HepG2 (cell line): ENCODE data around the gene UBALD1. TPM values are rescaled to one million over a fixed set of nuclear protein-coding genes. Genes with fewer than 3 reads are reported as not detected.

Experiments used
- ATAC-seq: fragments of 200-7000 bp; cut with Tn5 transposase; 3 replicates; pipeline ENCODE4 v1.9.1; 2020; ENCODE audit warnings: mild to moderate bottlenecking, moderate library complexity
- BruUV-seq: library from RNA; stranded (reverse); fragments of 400-500 nt; replicated peaks from 2 replicates; lab custom pipeline; 2021; lab: Mats Ljungman, UMichigan
- CTCF ChIA-PET: fragments of 300-600 bp; formaldehyde crosslinking; extraction: SDS; loops from one replicate; lab custom pipeline; 2021; ENCODE audit warnings: low total read pairs, inconsistent platforms, low intra/inter-chr PET ratio; lab: Yijun Ruan, JAX
- POLR2A ChIA-PET: fragments of 350-600 bp; sonication (Branson Sonifier 250); formaldehyde crosslinking; loops from one replicate; lab custom pipeline; 2020; ENCODE audit warnings: antibody characterized with exemption, inconsistent platforms; lab: Yijun Ruan, JAX
- DNase-seq: peaks from one replicate; pipeline ENCODE4 v3.0.0-alpha.2; 2015; ENCODE audit warnings: low spot score
- FAIRE-seq: peaks from 3 replicates; lab custom pipeline; 2011; peaks lifted over from hg19 to GRCh38; lab: Jason Lieb, UNC
- H2AFZ ChIP-seq: one replicate; pipeline ENCODE4 v1.6.1; 2011; ENCODE audit warnings: low read length, inconsistent platforms
- H3K27ac ChIP-seq: fragments of 300-600 bp; 3 replicates; pipeline ENCODE4 v1.8.0; 2011; ENCODE audit warnings: mixed run types, mild to moderate bottlenecking, mixed read lengths, low read length, inconsistent platforms; ENCODE audit not compliant: insufficient read depth; ENCODE audit errors: extremely low read length
- H3K27me3 ChIP-seq, 2 experiments: fragments of 200-600 bp in 1 of 2; 2 replicates in 1 of 2; 3 replicates in 1 of 2; pipeline versions ENCODE4 v1.6.0 to v1.8.0; 2011; ENCODE audit warnings: low read length in 2 of 2, mild to moderate bottlenecking in 2 of 2, moderate library complexity in 2 of 2, inconsistent platforms in 1 of 2; ENCODE audit not compliant: insufficient read depth in 2 of 2, control insufficient read depth in 1 of 2
- H3K36me3 ChIP-seq, 2 experiments: fragments of 200-600 bp in 1 of 2; replicated peaks in 1 of 2; 2 replicates in 1 of 2; 3 replicates in 1 of 2; pipeline versions ENCODE4 v1.5.1 to v1.8.0; 2011; ENCODE audit warnings: low read length in 2 of 2, inconsistent platforms in 1 of 2; ENCODE audit not compliant: insufficient read depth in 2 of 2, control insufficient read depth in 1 of 2
- H3K4me1 ChIP-seq: 2 replicates; pipeline ENCODE4 v1.5.1; 2012; ENCODE audit warnings: low read length, inconsistent platforms; ENCODE audit not compliant: insufficient read depth
- H3K4me2 ChIP-seq: 2 replicates; pipeline ENCODE4 v1.6.0; 2011; ENCODE audit warnings: low read depth, low read length, inconsistent platforms
- H3K4me3 ChIP-seq, 3 experiments: fragments of 200-600 bp in 1 of 3; sonication (generic), shearing (Covaris generic) in 1 of 3; replicated peaks in 1 of 3; 2 replicates each; pipeline ENCODE4 v1.5.1; 2011 to 2016; ENCODE audit warnings: low read length in 3 of 3, inconsistent platforms in 2 of 3, low read depth in 2 of 3, mild to moderate bottlenecking in 2 of 3, control low read depth in 1 of 3, mixed read lengths in 1 of 3; ENCODE audit not compliant: insufficient read depth in 1 of 3
- H3K79me2 ChIP-seq: one replicate; pipeline ENCODE4 v1.6.1; 2011; ENCODE audit warnings: low read length, inconsistent platforms; ENCODE audit not compliant: insufficient read depth
- H3K9ac ChIP-seq: 2 replicates; pipeline ENCODE4 v1.6.0; 2011; ENCODE audit warnings: mild to moderate bottlenecking, low read depth, low read length, inconsistent platforms; ENCODE audit not compliant: insufficient read depth
- H3K9me3 ChIP-seq: 2 replicates; pipeline ENCODE4 v1.5.1; 2012; ENCODE audit warnings: mild to moderate bottlenecking, low read length
- H4K20me1 ChIP-seq: 2 replicates; pipeline ENCODE4 v1.6.0; 2011; ENCODE audit warnings: inconsistent platforms, mild to moderate bottlenecking, low read length, moderate library complexity; ENCODE audit not compliant: insufficient read depth
- SATB2 ChIP-seq: sonication (generic); formaldehyde crosslinking; IDR thresholded peaks from 2 replicates; pipeline ENCODE4 v1.5.0; 2020; ENCODE audit warnings: missing genetic modification reagents
- SKIL ChIP-seq: sonication (generic); formaldehyde crosslinking; IDR thresholded peaks from 2 replicates; pipeline ENCODE4 v1.8.0; 2022; ENCODE audit warnings: missing genetic modification reagents, mild to moderate bottlenecking, moderate library complexity, borderline replicate concordance
- SOX5 ChIP-seq: IDR thresholded peaks from 2 replicates; pipeline ENCODE4 v1.6.1; 2016; ENCODE audit warnings: borderline replicate concordance
- SP4 ChIP-seq: sonication (generic); formaldehyde crosslinking; IDR thresholded peaks from 2 replicates; pipeline ENCODE4 v1.8.1; 2023; ENCODE audit warnings: mild to moderate bottlenecking, missing genetic modification reagents
- TCF12 ChIP-seq, 2 experiments: fragments of 450-650 bp in 1 of 2; sonication (generic) in 1 of 2; formaldehyde crosslinking in 1 of 2; IDR thresholded peaks; 2 replicates each; pipeline versions ENCODE4 v1.6.1 to v1.8.0; 2017 to 2022; ENCODE audit warnings: antibody characterized with exemption in 1 of 2, mild to moderate bottlenecking in 1 of 2, missing genetic modification reagents in 1 of 2, moderate library complexity in 1 of 2
- YY1 ChIP-seq: IDR thresholded peaks from 2 replicates; pipeline ENCODE4 v1.6.1; 2011; ENCODE audit warnings: low read length, low read depth, moderate library complexity, mild to moderate bottlenecking; ENCODE audit not compliant: insufficient read depth, insufficient replicate concordance
- ZNF121 ChIP-seq: sonication (generic); formaldehyde crosslinking; IDR thresholded peaks from 2 replicates; pipeline ENCODE4 v1.5.0; 2020; ENCODE audit warnings: mild to moderate bottlenecking, missing genetic modification reagents
- ZNF558 ChIP-seq: sonication (generic); formaldehyde crosslinking; IDR thresholded peaks from 2 replicates; pipeline ENCODE4 v1.9.0; 2022; ENCODE audit warnings: mild to moderate bottlenecking, missing genetic modification reagents, borderline replicate concordance
- ZNF652 ChIP-seq: IDR thresholded peaks from 2 replicates; pipeline ENCODE4 v1.6.1; 2016; ENCODE audit warnings: low read depth, borderline replicate concordance
- ZNF775 ChIP-seq: sonication (generic); formaldehyde crosslinking; IDR thresholded peaks from 2 replicates; pipeline ENCODE4 v1.4.0; 2020; ENCODE audit warnings: missing genetic modification reagents, mild to moderate bottlenecking, moderate library complexity, borderline replicate concordance
- WGBS: methylation state at CpG from one replicate; pipeline ENCODE4 v1.1.6; 2017; ENCODE audit warnings: low lambda C conversion rate; 5-methylcytosine and 5-hydroxymethylcytosine counted together
- in situ Hi-C: cut with HindIII; loops from 2 replicates; pipeline ENCODE4 v1.10.0; 2017; ENCODE audit warnings: low pct_unique_long_range_greater_than_20kb; ENCODE audit not compliant: extremely low pct_ligation_motif_present
- intact Hi-C: fragments of 100-400 bp; cut with micrococcal nuclease; formaldehyde crosslinking; loops from one replicate; pipeline ENCODE4 v1.10.0; 2022; ENCODE audit not compliant: unreplicated experiment
- polyA plus RNA-seq, 8 experiments: library from polyadenylated mRNA; depleted of rRNA in 3 of 8; stranded (reverse) in 7 of 8; unstranded in 1 of 8; fragments of >200 nt; fragmentation: Illumina TruSeq in 4 of 8; extraction: Trizol in 4 of 8; gene quantifications; 2 replicates each; pipeline versions ENCODE4 v1.2.1 to v1.2.3, GENCODE V29; 2011 to 2016; ENCODE audit warnings: low read depth in 4 of 8, missing spikeins in 1 of 8, mixed read lengths in 1 of 8; ENCODE audit not compliant: insufficient read depth in 1 of 8
- total RNA-seq, 5 experiments: library from RNA; depleted of rRNA; stranded (reverse); fragments of >200 nt; fragmentation: Illumina TruSeq; extraction: Trizol; gene quantifications; 2 replicates each; pipeline ENCODE4 v1.2.3, GENCODE V29; 2016; ENCODE audit warnings: low read depth in 1 of 5
- TF ChIP-seq, protein P1 (sequence below): sonication (generic); formaldehyde crosslinking; conservative IDR thresholded peaks from 2 replicates; pipeline ENCODE4 v1.4.0; 2020; ENCODE audit warnings: mild to moderate bottlenecking, missing genetic modification reagents, moderate library complexity
- TF ChIP-seq, protein P2 (sequence below): IDR thresholded peaks from 2 replicates; pipeline ENCODE4 v1.6.1; 2016; ENCODE audit warnings: missing biosample characterization, missing genetic modification reagents, low read depth

UBALD1 gene
- total and polyA plus RNA-seq, 2 of the 13 experiments (the other 11 are each of a cell fraction or from before 2014, with no cell fraction given) = 6.8 to 12.3 TPM

GRCh38 chr16:4570688-4571321 is 43.9 kb downstream of the UBALD1 start (continued):
- TF ChIP-seq, protein P1, sequence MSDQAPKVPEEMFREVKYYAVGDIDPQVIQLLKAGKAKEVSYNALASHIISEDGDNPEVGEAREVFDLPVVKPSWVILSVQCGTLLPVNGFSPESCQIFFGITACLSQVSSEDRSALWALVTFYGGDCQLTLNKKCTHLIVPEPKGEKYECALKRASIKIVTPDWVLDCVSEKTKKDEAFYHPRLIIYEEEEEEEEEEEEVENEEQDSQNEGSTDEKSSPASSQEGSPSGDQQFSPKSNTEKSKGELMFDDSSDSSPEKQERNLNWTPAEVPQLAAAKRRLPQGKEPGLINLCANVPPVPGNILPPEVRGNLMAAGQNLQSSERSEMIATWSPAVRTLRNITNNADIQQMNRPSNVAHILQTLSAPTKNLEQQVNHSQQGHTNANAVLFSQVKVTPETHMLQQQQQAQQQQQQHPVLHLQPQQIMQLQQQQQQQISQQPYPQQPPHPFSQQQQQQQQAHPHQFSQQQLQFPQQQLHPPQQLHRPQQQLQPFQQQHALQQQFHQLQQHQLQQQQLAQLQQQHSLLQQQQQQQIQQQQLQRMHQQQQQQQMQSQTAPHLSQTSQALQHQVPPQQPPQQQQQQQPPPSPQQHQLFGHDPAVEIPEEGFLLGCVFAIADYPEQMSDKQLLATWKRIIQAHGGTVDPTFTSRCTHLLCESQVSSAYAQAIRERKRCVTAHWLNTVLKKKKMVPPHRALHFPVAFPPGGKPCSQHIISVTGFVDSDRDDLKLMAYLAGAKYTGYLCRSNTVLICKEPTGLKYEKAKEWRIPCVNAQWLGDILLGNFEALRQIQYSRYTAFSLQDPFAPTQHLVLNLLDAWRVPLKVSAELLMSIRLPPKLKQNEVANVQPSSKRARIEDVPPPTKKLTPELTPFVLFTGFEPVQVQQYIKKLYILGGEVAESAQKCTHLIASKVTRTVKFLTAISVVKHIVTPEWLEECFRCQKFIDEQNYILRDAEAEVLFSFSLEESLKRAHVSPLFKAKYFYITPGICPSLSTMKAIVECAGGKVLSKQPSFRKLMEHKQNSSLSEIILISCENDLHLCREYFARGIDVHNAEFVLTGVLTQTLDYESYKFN = no peak
- TF ChIP-seq SP4 (CRISPR knock-in tag) = no peak
- TF ChIP-seq ZNF558 (CRISPR knock-in tag) = no peak

GRCh38 chr16:4570086-4570485 is 44.6 kb downstream of the UBALD1 start:
- Histone ChIP-seq H3K4me2 (peak overlapping the region; percentile 58), H3K27me3 (peaks cover 0 to 10% of the 10 kb centered on the region in 2 experiments; a peak in 1 of 5 replicates), H4K20me1 (no peaks in the 10 kb centered on the region), H3K9me3 (no peaks in the 10 kb centered on the region), H3K79me2 (no peaks in the 10 kb centered on the region), H3K27ac (no peak overlapping the region), H3K36me3 (no peaks in the 10 kb centered on the region), H3K9ac (peak overlapping the region; percentile 43; the same call in 1 of the 2 replicates), H3K4me3 (peak overlapping the region in 2 of 3 experiments; percentile 30 to 48; a peak in 3 of 6 replicates), H2AFZ (no peak overlapping the region), H3K4me1 (peaks cover 17% of the 10 kb centered on the region)
- no TSS peak for BruUV-seq
- ChIA-PET POLR2A (interaction anchor here (1.3 kb wide), 1 partner anchor 32 kb away, joined by 3 read pairs; the partner anchor contains the start of gene CDIP1), CTCF (no interaction called here)
- 28% methylated on average over 6 of the region's 6 CpGs for WGBS
- intact Hi-C loops = no loop called here
- TF ChIP-seq SATB2 (no peak), SKIL (CRISPR knock-in tag) (no peak), ZNF775 (no peak), ZNF121 (CRISPR knock-in tag) (0 out of 2 replicates have a peak, but pooled peaks have one; percentile 56), TCF12 (IDR thresholded peaks at IDR 0.05) (no peak), TCF12 (CRISPR knock-in tag; IDR thresholded peaks at IDR 0.05) (no peak), SOX5 (CRISPR knock-in tag) (no peak), ZNF652 (no peak), YY1 (no peak)
- TF ChIP-seq, protein P2, sequence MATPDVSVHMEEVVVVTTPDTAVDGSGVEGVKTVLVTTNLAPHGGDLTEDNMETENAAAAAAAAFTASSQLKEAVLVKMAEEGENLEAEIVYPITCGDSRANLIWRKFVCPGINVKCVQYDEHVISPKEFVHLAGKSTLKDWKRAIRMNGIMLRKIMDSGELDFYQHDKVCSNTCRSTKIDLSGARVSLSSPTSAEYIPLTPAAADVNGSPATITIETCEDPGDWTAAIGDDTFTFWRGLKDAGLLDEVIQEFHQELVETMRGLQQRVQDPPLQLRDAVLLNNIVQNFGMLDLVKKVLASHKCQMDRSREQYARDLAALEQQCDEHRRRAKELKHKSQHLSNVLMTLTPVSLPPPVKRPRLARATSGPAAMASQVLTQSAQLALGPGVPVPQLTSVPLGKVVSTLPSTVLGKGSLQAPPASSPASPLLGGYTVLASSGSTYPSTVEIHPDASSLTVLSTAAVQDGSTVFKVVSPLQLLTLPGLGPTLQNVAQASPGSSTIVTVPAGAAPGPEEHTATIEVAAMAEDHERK (CRISPR knock-in tag) = no peak
- ATAC-seq (peak; percentile 50; the same call in 1 of the 3 replicates), FAIRE-seq (no peak), DNase-seq (no peak)
- in situ Hi-C loops = no loop called here
